HCT116 (cell line): ENCODE measurements around the gene FAM50A. TPM values are rescaled to one million over a fixed set of nuclear protein-coding genes. Genes with fewer than 3 reads are reported as not detected.

Experiments used
- ATAC-seq: fragments of 200-7000 bp; cut with Tn5 transposase; 2 replicates; pipeline ENCODE4 v1.9.1; 2020; ENCODE audit warnings: mild to moderate bottlenecking, moderate library complexity
- BruUV-seq: library from RNA; stranded (reverse); fragments of 400-500 nt; replicated peaks from 2 replicates; lab custom pipeline; 2021; lab: Mats Ljungman, UMichigan
- CTCF ChIA-PET: fragments of 300-600 bp; sonication (Branson Sonifier 250); formaldehyde crosslinking; loops from one replicate; lab custom pipeline; 2021; ENCODE audit warnings: antibody characterized with exemption; lab: Charles Lee
- POLR2A ChIA-PET: fragments of 300-600, 350-600 bp; sonication (Branson Sonifier 250); formaldehyde crosslinking; loops from one replicate; lab custom pipeline; 2021; ENCODE audit warnings: antibody characterized with exemption; lab: Charles Lee
- RAD21 ChIA-PET, 2 experiments: fragments of 300-600 bp; sonication (Branson Sonifier 250); formaldehyde crosslinking; loops; one replicate each; lab custom pipeline; 2023; ENCODE audit warnings: low total read pairs in 2 of 2; ENCODE audit not compliant: uncharacterized antibody in 2 of 2, unreplicated experiment in 2 of 2, low non-redundant PET in 1 of 2; lab: Charles Lee
- DNase-seq: peaks from one replicate; pipeline ENCODE4 v3.0.0-alpha.2; 2010; ENCODE audit warnings: low read depth, low spot score
- H2AFZ ChIP-seq: fragments of 200-600 bp; shearing (Covaris generic), sonication (generic); 2 replicates; pipeline ENCODE4 v1.6.1; 2017; ENCODE audit warnings: low read depth, mixed run types, mixed read lengths, antibody characterized with exemption, low read length; ENCODE audit not compliant: poor library complexity, severe bottlenecking
- H3K27ac ChIP-seq: 2 replicates; pipeline ENCODE4 v1.5.1; 2012; ENCODE audit warnings: low read depth, low read length
- H3K27me3 ChIP-seq: fragments of 200-600 bp; sonication (generic); 2 replicates; pipeline ENCODE4 v1.6.1; 2016; ENCODE audit warnings: mixed run types, low read length, mixed read lengths; ENCODE audit not compliant: insufficient read depth
- H3K36me3 ChIP-seq, 2 experiments: fragments of 200-500 bp in 1 of 2; fragments of 200-600 bp in 1 of 2; sonication (Bioruptor generic) in 1 of 2; sonication (generic) in 1 of 2; 2 replicates each; pipeline versions ENCODE4 v1.5.1 to v1.6.1; 2014 to 2016; ENCODE audit warnings: low read length in 2 of 2, inconsistent platforms in 1 of 2, mixed read lengths in 1 of 2, mixed run types in 1 of 2; ENCODE audit not compliant: insufficient read depth in 2 of 2, control insufficient read depth in 1 of 2
- H3K4me1 ChIP-seq, 2 experiments: fragments of 200-600 bp in 1 of 2; sonication (generic) in 1 of 2; 2 replicates each; pipeline versions ENCODE4 v1.5.1 to v1.6.1; 2012 to 2017; ENCODE audit warnings: low read length in 2 of 2, inconsistent platforms in 1 of 2, mild to moderate bottlenecking in 1 of 2, mixed read lengths in 1 of 2, mixed run types in 1 of 2, moderate library complexity in 1 of 2; ENCODE audit not compliant: insufficient read depth in 2 of 2, control insufficient read depth in 1 of 2
- H3K4me2 ChIP-seq: fragments of 200-600 bp; sonication (generic); 2 replicates; pipeline ENCODE4 v1.6.1; 2017; ENCODE audit warnings: mixed run types, low read length, mixed read lengths
- H3K4me3 ChIP-seq, 2 experiments: fragments of 200-600 bp in 1 of 2; sonication (generic) in 1 of 2; replicated peaks in 1 of 2; 2 replicates each; pipeline ENCODE4 v1.5.1; 2011 to 2016; ENCODE audit warnings: low read length in 2 of 2, control low read depth in 1 of 2, low read depth in 1 of 2, mild to moderate bottlenecking in 1 of 2, mixed read lengths in 1 of 2, mixed run types in 1 of 2
- H3K79me2 ChIP-seq: fragments of 200-600 bp; sonication (generic); 2 replicates; pipeline ENCODE4 v1.6.1; 2017; ENCODE audit warnings: mild to moderate bottlenecking, mixed run types, low read length, moderate library complexity, mixed read lengths; ENCODE audit not compliant: insufficient read depth
- H3K9ac ChIP-seq: fragments of 200-600 bp; sonication (generic); 2 replicates; pipeline ENCODE4 v1.6.1; 2016; ENCODE audit warnings: low read length, mixed read lengths
- H3K9me2 ChIP-seq: fragments of 200-600 bp; sonication (generic), shearing (Covaris generic); 2 replicates; pipeline ENCODE4 v1.6.1; 2017; ENCODE audit warnings: mixed run types, mild to moderate bottlenecking, moderate library complexity; ENCODE audit not compliant: insufficient read depth
- H3K9me3 ChIP-seq, 2 experiments: fragments of 200-500 bp in 1 of 2; fragments of 200-600 bp in 1 of 2; sonication (Bioruptor generic) in 1 of 2; sonication (generic) in 1 of 2; 2 replicates each; pipeline ENCODE4 v1.6.1; 2014 to 2017; ENCODE audit warnings: low read length in 2 of 2, mixed read lengths in 2 of 2, inconsistent platforms in 1 of 2, low read depth in 1 of 2, mild to moderate bottlenecking in 1 of 2, mixed run types in 1 of 2, moderate library complexity in 1 of 2; ENCODE audit not compliant: control insufficient read depth in 1 of 2, insufficient read depth in 1 of 2
- H4K20me1 ChIP-seq: fragments of 200-600 bp; sonication (generic), shearing (Covaris generic); 2 replicates; pipeline ENCODE4 v1.6.1; 2017; ENCODE audit warnings: mixed run types, mild to moderate bottlenecking, moderate library complexity; ENCODE audit not compliant: insufficient read depth
- CEBPB ChIP-seq: IDR thresholded peaks from 2 replicates; pipeline ENCODE4 v1.6.1; 2012; ENCODE audit warnings: low read depth
- ELF1 ChIP-seq: IDR thresholded peaks from 2 replicates; pipeline ENCODE4 v1.6.1; 2012; ENCODE audit warnings: low read depth, borderline replicate concordance
- EZH2 ChIP-seq: fragments of 200-600 bp; sonication (generic); IDR thresholded peaks from 2 replicates; pipeline ENCODE4 v1.6.1; 2017; ENCODE audit warnings: antibody characterized with exemption, mixed run types
- RAD21 ChIP-seq: IDR thresholded peaks from 2 replicates; pipeline ENCODE4 v1.6.1; 2012; ENCODE audit warnings: low read depth, mild to moderate bottlenecking
- SIN3A ChIP-seq: IDR thresholded peaks from 2 replicates; pipeline ENCODE4 v1.6.1; 2012; ENCODE audit warnings: low read depth
- SRF ChIP-seq: IDR thresholded peaks from 2 replicates; pipeline ENCODE4 v1.6.1; 2012; ENCODE audit warnings: low read depth
- ZBTB33 ChIP-seq: IDR thresholded peaks from 2 replicates; pipeline ENCODE4 v1.6.1; 2011; ENCODE audit warnings: mild to moderate bottlenecking, low read length, moderate library complexity; ENCODE audit not compliant: insufficient replicate concordance; ENCODE audit errors: extremely low read depth
- ZNF274 ChIP-seq: fragments of 200-500 bp; sonication (Bioruptor generic); IDR thresholded peaks from 2 replicates; pipeline ENCODE4 v1.6.1; 2014; ENCODE audit warnings: mild to moderate bottlenecking, low read depth, low read length, inconsistent platforms
- intact Hi-C: fragments of 100-400 bp; cut with micrococcal nuclease; formaldehyde crosslinking; loops from 2 replicates; pipeline ENCODE4 v1.10.0; 2022
- total RNA-seq: library from RNA; stranded (reverse); gene quantifications from one replicate; pipeline ENCODE4 v1.2.1, GENCODE V29; 2021; ENCODE audit not compliant: unreplicated experiment
- TF ChIP-seq, protein P1 (sequence below): IDR thresholded peaks from 2 replicates; pipeline ENCODE4 v1.6.1; 2012; ENCODE audit warnings: low read depth

FAM50A gene
- total RNA-seq, 1 experiment from 2014 or later, result 46.5 TPM

DNA sequence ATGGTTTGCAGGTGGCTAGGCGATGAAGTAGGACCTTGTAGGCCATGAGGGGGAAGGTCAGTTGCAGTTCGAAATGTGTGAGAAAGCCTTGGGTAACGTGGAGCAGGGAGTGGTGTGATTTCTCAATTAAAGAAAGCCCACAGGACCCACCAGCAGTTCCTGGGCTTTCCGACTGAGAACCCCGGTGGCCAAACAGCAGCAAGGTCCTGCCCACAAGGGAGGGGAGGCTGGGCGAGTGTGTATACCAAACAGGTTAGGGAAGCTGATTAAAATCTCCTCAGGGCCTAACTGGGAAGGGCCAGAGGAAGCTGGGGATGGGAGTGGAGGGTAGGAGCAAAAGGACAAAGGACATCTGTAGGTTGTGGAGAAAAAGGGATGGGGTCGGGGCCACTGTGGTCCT is 13.0 kb upstream of the FAM50A start (continued):
- TF ChIP-seq ZBTB33 (no peak), RAD21 (no peak)

- TF ChIP-seq ZNF274 (no peak), RAD21 (no peak), SRF (no peak), SIN3A (no peak), EZH2 (no peak), ELF1 (no peak), CEBPB (no peak)
- TF ChIP-seq, protein P1, sequence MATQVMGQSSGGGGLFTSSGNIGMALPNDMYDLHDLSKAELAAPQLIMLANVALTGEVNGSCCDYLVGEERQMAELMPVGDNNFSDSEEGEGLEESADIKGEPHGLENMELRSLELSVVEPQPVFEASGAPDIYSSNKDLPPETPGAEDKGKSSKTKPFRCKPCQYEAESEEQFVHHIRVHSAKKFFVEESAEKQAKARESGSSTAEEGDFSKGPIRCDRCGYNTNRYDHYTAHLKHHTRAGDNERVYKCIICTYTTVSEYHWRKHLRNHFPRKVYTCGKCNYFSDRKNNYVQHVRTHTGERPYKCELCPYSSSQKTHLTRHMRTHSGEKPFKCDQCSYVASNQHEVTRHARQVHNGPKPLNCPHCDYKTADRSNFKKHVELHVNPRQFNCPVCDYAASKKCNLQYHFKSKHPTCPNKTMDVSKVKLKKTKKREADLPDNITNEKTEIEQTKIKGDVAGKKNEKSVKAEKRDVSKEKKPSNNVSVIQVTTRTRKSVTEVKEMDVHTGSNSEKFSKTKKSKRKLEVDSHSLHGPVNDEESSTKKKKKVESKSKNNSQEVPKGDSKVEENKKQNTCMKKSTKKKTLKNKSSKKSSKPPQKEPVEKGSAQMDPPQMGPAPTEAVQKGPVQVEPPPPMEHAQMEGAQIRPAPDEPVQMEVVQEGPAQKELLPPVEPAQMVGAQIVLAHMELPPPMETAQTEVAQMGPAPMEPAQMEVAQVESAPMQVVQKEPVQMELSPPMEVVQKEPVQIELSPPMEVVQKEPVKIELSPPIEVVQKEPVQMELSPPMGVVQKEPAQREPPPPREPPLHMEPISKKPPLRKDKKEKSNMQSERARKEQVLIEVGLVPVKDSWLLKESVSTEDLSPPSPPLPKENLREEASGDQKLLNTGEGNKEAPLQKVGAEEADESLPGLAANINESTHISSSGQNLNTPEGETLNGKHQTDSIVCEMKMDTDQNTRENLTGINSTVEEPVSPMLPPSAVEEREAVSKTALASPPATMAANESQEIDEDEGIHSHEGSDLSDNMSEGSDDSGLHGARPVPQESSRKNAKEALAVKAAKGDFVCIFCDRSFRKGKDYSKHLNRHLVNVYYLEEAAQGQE, result no peak
- no peak for ATAC-seq
- no peak for DNase-seq
- RAD21 ChIA-PET, result no interaction called here
- Histone ChIP-seq H2AFZ (no peak overlapping the region), H3K9ac (no peak overlapping the region), H3K4me2 (no peak overlapping the region), H3K9me2 (no peaks in the 10 kb centered on the region), H3K36me3 (no peaks in the 10 kb centered on the region), H3K9me3 (no peaks in the 10 kb centered on the region), H4K20me1 (no peaks in the 10 kb centered on the region), H3K4me1 (peaks cover 1 to 17% of the 10 kb centered on the region in 2 experiments; a peak in 2 of 4 replicates), H3K79me2 (peaks cover 7% of the 10 kb centered on the region; the same call in 1 of the 2 replicates), H3K27ac (no peak overlapping the region), H3K27me3 (no peaks in the 10 kb centered on the region), H3K4me3 (no peak overlapping the region)
- intact Hi-C loops, result no loop called here
- POLR2A ChIA-PET, result no interaction called here
- CTCF ChIA-PET, result no interaction called here
- no TSS peak for BruUV-seq
Observed at GRCh38 chrX:154431341-154431740, 12.6 kb upstream of the FAM50A start.
